ENCODE measurements around the gene MORN3. TPM values are rescaled to one million over a fixed set of nuclear protein-coding genes. Genes with fewer than 3 reads are reported as not detected.

Gene MORN3
- total and polyA plus RNA-seq, 9 of the 15 experiments (the other 6 are each of a cell fraction or from before 2014, with no cell fraction given), result 0.09 to 0.27 (median 0.20) TPM

- peak in 1 of 2 experiments; percentile 51 for TF ChIP-seq AFF1 (IDR thresholded peaks at IDR 0.05; ENCODE audit: low read depth in 1 of 2, partially characterized antibody in 2 of 2)
- no peak for TF ChIP-seq ARID4B (CRISPR knock-in tag; IDR thresholded peaks at IDR 0.05)
- peak; percentile 48; the same call in 1 of the 2 replicates for TF ChIP-seq TFE3 (CRISPR knock-in tag; IDR thresholded peaks at IDR 0.05)
- TF ChIP-seq ARHGAP35 (IDR thresholded peaks at IDR 0.05; ENCODE audit: partially characterized antibody), result peak; percentile 19
- TF ChIP-seq FOXK2 (conservative IDR thresholded peaks at IDR 0.05 in 1 of 2, IDR thresholded peaks at IDR 0.05 in 1 of 2; ENCODE audit: low read depth in 2 of 2), result 0 out of 4 replicates have a peak, but pooled peaks of 1 of the 2 experiments have one; percentile 16
- peak; percentile 94 for TF ChIP-seq HDAC2 (IDR thresholded peaks at IDR 0.05)
- TF ChIP-seq RBM25 (IDR thresholded peaks at IDR 0.05; ENCODE audit: low read depth, low read length, severe bottlenecking), result peak; percentile 16
- no peak for TF ChIP-seq RBM17 (IDR thresholded peaks at IDR 0.05; ENCODE audit: borderline replicate concordance, low read depth, low read length)
- peak; percentile 51; the same call in 1 of the 2 replicates for TF ChIP-seq SMAD4 (CRISPR knock-in tag; conservative IDR thresholded peaks at IDR 0.05)
- no peak for TF ChIP-seq ZBTB9 (CRISPR knock-in tag; IDR thresholded peaks at IDR 0.05)
- TF ChIP-seq ETV1 (tag; conservative IDR thresholded peaks at IDR 0.05; ENCODE audit: low read depth), result peak; percentile 81
- no peak for TF ChIP-seq GABPA (tag; conservative IDR thresholded peaks at IDR 0.05; ENCODE audit: low read depth)
- TF ChIP-seq IRF9 (tag; IDR thresholded peaks at IDR 0.05), result peak; percentile 69
- TF ChIP-seq HDAC1 (IDR thresholded peaks at IDR 0.05), result peak in 1 of 2 experiments; percentile 95; a peak in 2 of 4 replicates
Measured at GRCh38 chr12:121649819-121650353, 19.6 kb downstream of the MORN3 start (continued).
